B cell (primary cell): ENCODE measurements around the gene ANKRD23.

Experiments
- EZH2 ChIP-seq: IDR thresholded peaks from 2 replicates; pipeline ENCODE4 v1.6.1; 2012; ENCODE audit warnings: borderline replicate concordance, low read depth, mild to moderate bottlenecking, moderate library complexity, low read length; ENCODE audit not compliant: insufficient read depth, poor library complexity, severe bottlenecking
- TF ChIP-seq, protein P1 (sequence below): fragments of 200-600 bp; IDR thresholded peaks from one replicate; pipeline ENCODE4 v1.8.0; 2022; ENCODE audit warnings: antibody characterized with exemption, mild to moderate bottlenecking

DNA sequence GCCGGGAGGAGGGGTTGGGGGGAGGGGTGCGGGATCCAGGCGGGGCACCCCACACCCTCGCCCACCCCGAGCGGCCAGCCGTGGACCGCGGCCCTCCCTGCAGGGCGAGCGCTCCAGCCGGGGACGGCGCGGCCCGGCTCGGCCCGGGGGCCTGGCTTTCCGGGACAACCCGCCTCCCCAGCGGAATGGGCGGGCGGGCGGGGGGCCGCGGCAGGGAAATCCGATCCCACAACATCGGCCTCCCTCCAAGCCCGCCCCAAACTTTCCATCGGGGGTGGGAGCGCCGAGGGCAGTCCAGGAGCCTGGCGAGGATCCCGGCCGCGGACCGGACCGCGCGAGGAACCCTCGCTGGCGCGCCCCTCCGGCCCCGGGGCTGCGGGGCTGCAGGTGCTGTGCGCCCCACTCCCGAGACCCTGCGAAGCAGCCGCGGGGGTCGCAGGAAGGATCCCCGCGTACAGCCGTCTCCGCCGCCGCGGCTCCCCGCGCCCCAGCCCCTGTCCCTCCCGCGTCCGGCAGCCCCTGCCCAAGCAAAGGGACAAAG is 25.5 kb upstream of the ANKRD23 start:
- TF ChIP-seq EZH2: peak; percentile 84
- TF ChIP-seq, protein P1, sequence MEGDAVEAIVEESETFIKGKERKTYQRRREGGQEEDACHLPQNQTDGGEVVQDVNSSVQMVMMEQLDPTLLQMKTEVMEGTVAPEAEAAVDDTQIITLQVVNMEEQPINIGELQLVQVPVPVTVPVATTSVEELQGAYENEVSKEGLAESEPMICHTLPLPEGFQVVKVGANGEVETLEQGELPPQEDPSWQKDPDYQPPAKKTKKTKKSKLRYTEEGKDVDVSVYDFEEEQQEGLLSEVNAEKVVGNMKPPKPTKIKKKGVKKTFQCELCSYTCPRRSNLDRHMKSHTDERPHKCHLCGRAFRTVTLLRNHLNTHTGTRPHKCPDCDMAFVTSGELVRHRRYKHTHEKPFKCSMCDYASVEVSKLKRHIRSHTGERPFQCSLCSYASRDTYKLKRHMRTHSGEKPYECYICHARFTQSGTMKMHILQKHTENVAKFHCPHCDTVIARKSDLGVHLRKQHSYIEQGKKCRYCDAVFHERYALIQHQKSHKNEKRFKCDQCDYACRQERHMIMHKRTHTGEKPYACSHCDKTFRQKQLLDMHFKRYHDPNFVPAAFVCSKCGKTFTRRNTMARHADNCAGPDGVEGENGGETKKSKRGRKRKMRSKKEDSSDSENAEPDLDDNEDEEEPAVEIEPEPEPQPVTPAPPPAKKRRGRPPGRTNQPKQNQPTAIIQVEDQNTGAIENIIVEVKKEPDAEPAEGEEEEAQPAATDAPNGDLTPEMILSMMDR: peak; percentile 25
